Spleen (tissue), 11 donors: ENCODE data around the gene ELF1. TPM values are rescaled to one million over a fixed set of nuclear protein-coding genes. Genes with fewer than 3 reads are reported as not detected.

Source experiments
- DNase-seq: peaks from one replicate; pipeline ENCODE4 v3.0.0-alpha.2; 2020
- H3K27ac ChIP-seq, 8 donors: fragments of 200-600 bp; sonication (generic) in 7 of 8; 1 replicate in 4 of 8; 2 replicates in 4 of 8; pipeline versions ENCODE4 v1.5.0 to v1.8.0; 2016 to 2021; ENCODE audit warnings: inconsistent platforms in 4 of 8, mild to moderate bottlenecking in 4 of 8, moderate library complexity in 1 of 8
- H3K27me3 ChIP-seq, 7 donors: fragments of 200-600 bp; sonication (generic) in 6 of 7; replicated peaks in 1 of 7; 1 replicate in 4 of 7; 2 replicates in 3 of 7; pipeline versions ENCODE4 v1.5.0 to v1.8.0; 2016 to 2021; ENCODE audit warnings: inconsistent platforms in 3 of 7, mild to moderate bottlenecking in 1 of 7
- H3K36me3 ChIP-seq, 6 donors: fragments of 200-600 bp; sonication (generic) in 5 of 6; 1 replicate in 4 of 6; 2 replicates in 2 of 6; pipeline versions ENCODE4 v1.5.0 to v1.8.0; 2016 to 2021; ENCODE audit warnings: inconsistent platforms in 2 of 6
- H3K4me1 ChIP-seq, 6 donors: fragments of 200-600 bp; sonication (generic) in 5 of 6; 1 replicate in 3 of 6; 2 replicates in 3 of 6; pipeline versions ENCODE4 v1.5.0 to v1.8.0; 2016 to 2021; ENCODE audit warnings: inconsistent platforms in 3 of 6
- H3K4me3 ChIP-seq, 8 donors: fragments of 200-600 bp; sonication (generic) in 7 of 8; 1 replicate in 4 of 8; 2 replicates in 4 of 8; pipeline versions ENCODE4 v1.5.0 to v1.8.0; 2016 to 2021; ENCODE audit warnings: inconsistent platforms in 4 of 8, mild to moderate bottlenecking in 4 of 8, moderate library complexity in 2 of 8
- H3K9me3 ChIP-seq, 8 donors: fragments of 200-600 bp; sonication (generic) in 7 of 8; 1 replicate in 4 of 8; 2 replicates in 4 of 8; pipeline versions ENCODE4 v1.5.0 to v1.8.0; 2016 to 2021; ENCODE audit warnings: inconsistent platforms in 4 of 8
- POLR2A ChIP-seq, 3 donors: fragments of 450-650 bp; IDR thresholded peaks; one replicate each; pipeline ENCODE4 v1.5.1; 2017; ENCODE audit warnings: antibody characterized with exemption in 3 of 3, mild to moderate bottlenecking in 1 of 3
- POLR2AphosphoS5 ChIP-seq, 3 donors: sonication (generic); formaldehyde crosslinking; IDR thresholded peaks; one replicate each; pipeline ENCODE4 v1.5.1; 2017; ENCODE audit warnings: antibody characterized with exemption in 3 of 3
- WGBS, 5 donors: extraction: QIAGEN DNeasy Blood & Tissue Kit in 3 of 5; methylation state at CpG; one replicate each; pipeline versions ENCODE4 v1.1.5 to v1.1.7; 2013 to 2018; 5-methylcytosine and 5-hydroxymethylcytosine counted together
- intact Hi-C: fragments of 100-400 bp; cut with DNase I; formaldehyde crosslinking; loops from one replicate; pipeline ENCODE4 v1.15.0; 2023; ENCODE audit warnings: low total_unique reads
- polyA plus RNA-seq, 3 donors: library from polyadenylated mRNA; stranded (reverse); fragments of 200-250 nt; gene quantifications; one replicate each; pipeline ENCODE4 v1.2.1, GENCODE V29; 2013
- total RNA-seq, 7 donors: library from RNA; depleted of rRNA in 3 of 7; stranded (reverse); fragments of >200 nt in 3 of 7; fragmentation: NEBNext Ultra II Directional in 4 of 7; extraction: Animal tissue kit (Norgen Biotek cat#: 25700) in 4 of 7; gene quantifications; one replicate each; pipeline versions ENCODE4 v1.1.0 to v1.2.1, GENCODE V29; 2016 to 2021
- TF ChIP-seq, protein P1 (sequence below), 11 experiments: fragments of 200-600 bp in 7 of 11; fragments of 450-650 bp in 4 of 11; sonication (generic) in 4 of 11; IDR thresholded peaks in 8 of 11; conservative IDR thresholded peaks in 3 of 11; 1 replicate in 7 of 11; 2 replicates in 4 of 11; pipeline versions ENCODE4 v1.4.0 to v1.8.0; 2016 to 2021; ENCODE audit warnings: antibody characterized with exemption in 11 of 11, inconsistent platforms in 4 of 11, mild to moderate bottlenecking in 1 of 11
- donor health status: healthy with polysubstance abuse.
- donor health status: DM: no; HTN: no; CAD: no; lungs with moderate emphysema.
- donor health status: DM: no; HTN: no; CAD: no.
- donor health status: Bipolar disorder and iron deficiency.
- donor health status: healthy.
- donor health status: DM: no; HTN: no; CAD: no.
- donor health status: DM: yes; HTN: yes; CAD: no.

Gene ELF1
- total and polyA plus RNA-seq, 10 donors: 18.0 to 146 (median 116) TPM

DNA sequence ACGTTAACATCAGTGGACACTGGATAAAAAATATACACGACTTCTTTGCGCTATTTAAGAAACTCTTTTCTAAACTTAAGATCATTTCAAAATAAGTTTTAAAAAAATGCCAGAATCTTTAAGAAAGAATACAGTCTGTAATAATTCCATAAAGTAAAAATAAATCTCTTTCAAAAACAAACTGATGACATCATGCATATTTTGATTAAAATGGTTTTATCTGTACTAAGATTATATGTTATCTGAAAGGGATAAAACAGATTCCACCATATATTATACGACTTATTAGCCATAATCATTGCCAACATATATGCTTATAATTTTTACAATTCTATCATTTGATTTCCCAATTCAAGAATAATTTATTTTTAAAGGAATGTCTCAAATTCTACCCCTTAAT, 15.3 kb upstream of the ELF1 start:
- Histone ChIP-seq H3K27me3 (no peaks in the 10 kb centered on the region), H3K36me3 (no peaks in the 10 kb centered on the region), H3K4me3 (no peak overlapping the region), H3K27ac (no peak overlapping the region), H3K4me1 (peaks cover 4 to 42% (median 15%) of the 10 kb centered on the region in 6 donors), H3K9me3 (no peaks in the 10 kb centered on the region)
- WGBS, 5 donors: 93 to 96% (median 95%) methylated on average over 4 of the region's 4 CpGs
- TF ChIP-seq, protein P1, sequence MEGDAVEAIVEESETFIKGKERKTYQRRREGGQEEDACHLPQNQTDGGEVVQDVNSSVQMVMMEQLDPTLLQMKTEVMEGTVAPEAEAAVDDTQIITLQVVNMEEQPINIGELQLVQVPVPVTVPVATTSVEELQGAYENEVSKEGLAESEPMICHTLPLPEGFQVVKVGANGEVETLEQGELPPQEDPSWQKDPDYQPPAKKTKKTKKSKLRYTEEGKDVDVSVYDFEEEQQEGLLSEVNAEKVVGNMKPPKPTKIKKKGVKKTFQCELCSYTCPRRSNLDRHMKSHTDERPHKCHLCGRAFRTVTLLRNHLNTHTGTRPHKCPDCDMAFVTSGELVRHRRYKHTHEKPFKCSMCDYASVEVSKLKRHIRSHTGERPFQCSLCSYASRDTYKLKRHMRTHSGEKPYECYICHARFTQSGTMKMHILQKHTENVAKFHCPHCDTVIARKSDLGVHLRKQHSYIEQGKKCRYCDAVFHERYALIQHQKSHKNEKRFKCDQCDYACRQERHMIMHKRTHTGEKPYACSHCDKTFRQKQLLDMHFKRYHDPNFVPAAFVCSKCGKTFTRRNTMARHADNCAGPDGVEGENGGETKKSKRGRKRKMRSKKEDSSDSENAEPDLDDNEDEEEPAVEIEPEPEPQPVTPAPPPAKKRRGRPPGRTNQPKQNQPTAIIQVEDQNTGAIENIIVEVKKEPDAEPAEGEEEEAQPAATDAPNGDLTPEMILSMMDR (IDR thresholded peaks at IDR 0.05 in 8 of 11, conservative IDR thresholded peaks at IDR 0.05 in 3 of 11): no peak
- TF ChIP-seq POLR2A (IDR thresholded peaks at IDR 0.05): no peak
- intact Hi-C loops: no loop called here
- DNase-seq: no peak

DNA sequence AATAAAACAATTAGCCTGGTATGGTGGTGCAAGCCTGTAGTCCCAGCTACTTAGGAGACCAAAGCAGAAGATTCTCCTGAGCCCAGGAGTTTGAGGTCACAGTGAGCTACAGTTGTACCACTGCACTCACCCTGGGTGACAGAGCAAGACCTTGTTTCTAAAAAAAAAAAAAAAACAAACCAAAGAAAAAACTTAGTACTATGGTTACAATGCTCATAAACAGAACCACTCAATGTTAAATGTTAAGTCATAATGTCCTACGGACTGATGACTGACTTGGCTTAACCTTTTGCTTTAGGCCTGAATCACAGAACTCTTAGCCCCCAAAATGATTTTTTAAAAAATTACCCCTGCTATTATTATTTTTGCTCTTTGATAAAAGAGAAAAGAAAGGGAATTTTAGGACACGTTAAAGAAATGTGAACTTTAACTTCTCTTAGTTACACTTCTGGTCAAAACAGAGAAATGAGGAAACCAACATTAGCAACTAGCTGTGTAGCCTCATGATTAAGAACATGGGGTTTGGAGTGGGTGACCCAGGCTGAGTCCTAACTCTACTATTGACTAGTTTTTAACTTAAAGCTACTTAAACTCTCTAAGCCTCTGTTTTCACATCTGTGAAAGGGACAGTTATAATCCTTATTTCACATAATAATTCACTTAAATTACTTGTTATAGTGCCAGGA, 13.7 kb upstream of the ELF1 start:
- H3K27ac ChIP-seq: no peak overlapping the region
- intact Hi-C loops: no loop called here
- no peak for DNase-seq
- no peaks in the 10 kb centered on the region for H3K36me3 ChIP-seq
- H3K27me3 ChIP-seq: no peaks in the 10 kb centered on the region
- H3K9me3 ChIP-seq: no peaks in the 10 kb centered on the region
- 35 to 65% (median 40%) methylated on average over 2 of the region's 2 CpGs for WGBS, 5 donors
- no peak overlapping the region for H3K4me3 ChIP-seq
- TF ChIP-seq POLR2AphosphoS5 (IDR thresholded peaks at IDR 0.05): no peak
- TF ChIP-seq, protein P1 (IDR thresholded peaks at IDR 0.05 in 8 of 11, conservative IDR thresholded peaks at IDR 0.05 in 3 of 11): no peak
- TF ChIP-seq POLR2A (IDR thresholded peaks at IDR 0.05): no peak
- peaks cover 4 to 42% (median 15%) of the 10 kb centered on the region in 6 donors for H3K4me1 ChIP-seq

DNA sequence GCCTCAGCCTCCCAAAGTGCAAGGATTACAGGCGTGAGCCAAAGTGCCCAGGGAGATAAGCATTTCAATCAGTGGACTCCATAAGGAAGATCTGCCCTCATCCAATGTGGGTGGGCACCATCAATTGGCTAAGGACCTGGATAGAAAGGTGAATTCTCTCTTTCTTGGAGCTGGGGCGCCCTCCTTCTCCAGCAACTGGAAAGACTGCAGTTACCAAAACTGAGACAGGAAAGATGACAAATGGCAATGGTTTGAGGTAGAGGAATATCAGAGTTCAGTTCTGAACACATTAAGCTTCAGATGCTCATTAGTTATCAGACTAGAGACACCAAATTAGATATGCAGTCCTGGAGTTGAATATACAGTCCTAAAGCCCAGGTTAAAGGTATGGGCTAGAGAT, 10.5 kb upstream of the ELF1 start:
- peaks cover 0 to 8% (median 0%) of the 10 kb centered on the region in 6 donors for H3K36me3 ChIP-seq
- H3K4me3 ChIP-seq: no peak overlapping the region
- TF ChIP-seq POLR2AphosphoS5 (IDR thresholded peaks at IDR 0.05): no peak
- no peak for TF ChIP-seq POLR2A (IDR thresholded peaks at IDR 0.05)
- TF ChIP-seq, protein P1 (IDR thresholded peaks at IDR 0.05 in 8 of 11, conservative IDR thresholded peaks at IDR 0.05 in 3 of 11): no peak
- no peak for DNase-seq
- peaks cover 0 to 45% (median 21%) of the 10 kb centered on the region in 6 donors for H3K4me1 ChIP-seq
- WGBS, 5 donors: 93 to 98% (median 97%) methylated on average over 2 of the region's 2 CpGs
- no peaks in the 10 kb centered on the region for H3K27me3 ChIP-seq
- intact Hi-C loops: no loop called here
- H3K9me3 ChIP-seq: no peaks in the 10 kb centered on the region
- no peak overlapping the region for H3K27ac ChIP-seq

DNA sequence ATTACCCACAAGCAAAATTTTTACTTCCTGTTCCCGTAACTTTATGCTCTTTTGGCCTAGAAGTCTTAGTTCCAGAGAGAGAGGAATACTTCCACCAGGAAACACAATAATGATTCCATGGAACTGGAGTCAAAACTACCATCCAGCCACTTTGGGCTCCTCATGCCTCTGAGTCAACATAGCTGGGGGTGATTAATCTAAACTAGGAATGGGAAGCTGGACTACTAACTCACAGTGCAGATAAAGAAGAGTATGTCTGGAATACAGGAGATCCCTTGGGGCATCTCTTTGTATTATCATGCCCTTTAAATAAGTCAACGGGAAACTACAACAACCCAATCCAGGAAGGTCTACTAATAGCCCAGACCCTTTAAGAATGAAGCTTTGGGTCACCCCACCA, 8.9 kb upstream of the ELF1 start:
- H3K9me3 ChIP-seq: no peaks in the 10 kb centered on the region

More for the DNA sequence above, 8.9 kb upstream of the ELF1 start:
- H3K4me1 ChIP-seq: peaks cover 0 to 33% (median 12%) of the 10 kb centered on the region in 6 donors
- H3K36me3 ChIP-seq: peaks cover 0 to 8% (median 0%) of the 10 kb centered on the region in 6 donors
- DNase-seq: no peak
- H3K27me3 ChIP-seq: no peaks in the 10 kb centered on the region
- H3K4me3 ChIP-seq: no peak overlapping the region
- no peak overlapping the region for H3K27ac ChIP-seq
- TF ChIP-seq, protein P1 (IDR thresholded peaks at IDR 0.05 in 8 of 11, conservative IDR thresholded peaks at IDR 0.05 in 3 of 11): no peak
- TF ChIP-seq POLR2A (IDR thresholded peaks at IDR 0.05) (no peak), POLR2AphosphoS5 (IDR thresholded peaks at IDR 0.05) (no peak)
- intact Hi-C loops: no loop called here
- 67 to 80% (median 76%) methylated on average over 2 of the region's 2 CpGs for WGBS, 5 donors
